Measurements from ENCODE around the gene MAST1.
"Not testable (repeated sequence)": the region's sequence is repeated elsewhere in the genome, so short reads cannot be mapped to it uniquely, and the experiment has no call there.

The MAST1 gene

GRCh38 chr19:12884627-12884925 is 46.3 kb downstream of the MAST1 start:
- no peaks in the 10 kb centered on the region for H3K36me3 ChIP-seq (ENCODE audit: insufficient read depth, low read length)
- no peak overlapping the region for H3K9ac ChIP-seq (ENCODE audit: low read length)
- no peaks in the 10 kb centered on the region for H3K9me3 ChIP-seq (ENCODE audit: low read length)
- no peak overlapping the region for H3K4me3 ChIP-seq (ENCODE audit: low read depth in 1 of 2, low read length in 2 of 2)
- no peak overlapping the region for H3K27ac ChIP-seq (ENCODE audit: low read depth, low read length)
- H3K27me3 ChIP-seq (ENCODE audit: control insufficient read depth in 1 of 2, insufficient read depth in 2 of 2, low read length in 2 of 2), result peaks cover 11 to 20% of the 10 kb centered on the region in 2 donors
- H3K4me1 ChIP-seq (ENCODE audit: insufficient read depth, low read length), result peaks cover 3% of the 10 kb centered on the region

GRCh38 chr19:12884926-12885748 is 46.8 kb downstream of the MAST1 start:
- no peaks in the 10 kb centered on the region for H3K9me3 ChIP-seq (ENCODE audit: low read length)
- H3K9ac ChIP-seq (ENCODE audit: low read length), result no peak overlapping the region
- peaks cover 11 to 20% of the 10 kb centered on the region in 2 donors for H3K27me3 ChIP-seq (ENCODE audit: control insufficient read depth in 1 of 2, insufficient read depth in 2 of 2, low read length in 2 of 2)
- H3K4me1 ChIP-seq (ENCODE audit: insufficient read depth, low read length), result peaks cover 2% of the 10 kb centered on the region
- no peaks in the 10 kb centered on the region for H3K36me3 ChIP-seq (ENCODE audit: insufficient read depth, low read length)
- H3K4me3 ChIP-seq (ENCODE audit: low read depth in 1 of 2, low read length in 2 of 2), result no peak overlapping the region
- H3K27ac ChIP-seq (ENCODE audit: low read depth, low read length), result no peak overlapping the region

- Histone ChIP-seq H3K9ac (ENCODE audit: low read length) (no peak overlapping the region), H3K9me3 (ENCODE audit: low read length) (no peaks in the 10 kb centered on the region), H3K27me3 (ENCODE audit: control insufficient read depth in 1 of 2, insufficient read depth in 2 of 2, low read length in 2 of 2) (peaks cover 11 to 20% of the 10 kb centered on the region in 2 donors), H3K27ac (ENCODE audit: low read depth, low read length) (no peak overlapping the region), H3K36me3 (ENCODE audit: insufficient read depth, low read length) (no peaks in the 10 kb centered on the region), H3K4me3 (ENCODE audit: low read depth in 1 of 2, low read length in 2 of 2) (no peak overlapping the region), H3K4me1 (ENCODE audit: insufficient read depth, low read length) (peaks cover 4% of the 10 kb centered on the region)
Measured at GRCh38 chr19:12885749-12886650, 47.7 kb downstream of the MAST1 start.

- H3K4me1 ChIP-seq (ENCODE audit: insufficient read depth, low read length), result peaks cover 6% of the 10 kb centered on the region
- H3K36me3 ChIP-seq (ENCODE audit: insufficient read depth, low read length), result no peaks in the 10 kb centered on the region
- no peak overlapping the region for H3K4me3 ChIP-seq (ENCODE audit: low read depth in 1 of 2, low read length in 2 of 2)
- H3K9ac ChIP-seq (ENCODE audit: low read length), result no peak overlapping the region
- peaks cover 11 to 20% of the 10 kb centered on the region in 2 donors for H3K27me3 ChIP-seq (ENCODE audit: control insufficient read depth in 1 of 2, insufficient read depth in 2 of 2, low read length in 2 of 2)
- no peaks in the 10 kb centered on the region for H3K9me3 ChIP-seq (ENCODE audit: low read length)
- H3K27ac ChIP-seq (ENCODE audit: low read depth, low read length), result no peak overlapping the region
Measured at GRCh38 chr19:12886651-12886968, 48.3 kb downstream of the MAST1 start.

GRCh38 chr19:12886969-12887747 is 48.8 kb downstream of the MAST1 start, which contains the start of gene KLF1:
KLF1 (minus strand) TSS chr19:12887201; CDS start chr19:12887140, 61 bp downstream.
- H3K4me3 ChIP-seq (ENCODE audit: low read depth in 1 of 2, low read length in 2 of 2), result no peak within 1 kb of the TSS
- no peaks in the 10 kb centered on the region for H3K9me3 ChIP-seq (ENCODE audit: low read length)
- H3K4me1 ChIP-seq (ENCODE audit: insufficient read depth, low read length), result peaks cover 12% of the 10 kb centered on the region
- H3K9ac ChIP-seq (ENCODE audit: low read length), result no peak within 1 kb of the TSS
- H3K27me3 ChIP-seq (ENCODE audit: control insufficient read depth in 1 of 2, insufficient read depth in 2 of 2, low read length in 2 of 2), result peaks cover 11 to 20% of the 10 kb centered on the region in 2 donors
- H3K27ac ChIP-seq (ENCODE audit: low read depth, low read length), result no peak within 1 kb of the TSS
- H3K36me3 ChIP-seq (ENCODE audit: insufficient read depth, low read length), result no peaks in the 10 kb centered on the region

- Histone ChIP-seq H3K9me3 (ENCODE audit: low read length) (no peaks in the 10 kb centered on the region), H3K36me3 (ENCODE audit: insufficient read depth, low read length) (peaks cover 2% of the 10 kb centered on the region), H3K9ac (ENCODE audit: low read length) (no peak overlapping the region), H3K4me3 (ENCODE audit: low read depth in 1 of 2, low read length in 2 of 2) (no peak overlapping the region), H3K27me3 (ENCODE audit: control insufficient read depth in 1 of 2, insufficient read depth in 2 of 2, low read length in 2 of 2) (peaks cover 11 to 20% of the 10 kb centered on the region in 2 donors), H3K4me1 (ENCODE audit: insufficient read depth, low read length) (peaks cover 14% of the 10 kb centered on the region), H3K27ac (ENCODE audit: low read depth, low read length) (no peak overlapping the region)
Measured at GRCh38 chr19:12888006-12888603, 49.8 kb downstream of the MAST1 start.

GRCh38 chr19:12890299-12890786 is 52.0 kb downstream of the MAST1 start:
- Histone ChIP-seq H3K36me3 (ENCODE audit: insufficient read depth, low read length) (peaks cover 16% of the 10 kb centered on the region), H3K4me1 (ENCODE audit: insufficient read depth, low read length) (peaks cover 14% of the 10 kb centered on the region), H3K4me3 (ENCODE audit: low read depth in 1 of 2, low read length in 2 of 2) (peak overlapping the region; percentile 21 to 38)
- not testable (repeated sequence) for H3K9me3 ChIP-seq (ENCODE audit: low read length); H3K27me3 ChIP-seq (ENCODE audit: control insufficient read depth in 1 of 2, insufficient read depth in 2 of 2, low read length in 2 of 2); H3K27ac ChIP-seq (ENCODE audit: low read depth, low read length); H3K9ac ChIP-seq (ENCODE audit: low read length)

- Histone ChIP-seq H3K9me3 (ENCODE audit: low read length) (no peaks in the 10 kb centered on the region), H3K27ac (ENCODE audit: low read depth, low read length) (peak within 1 kb of the TSS; percentile 88), H3K27me3 (ENCODE audit: control insufficient read depth in 1 of 2, insufficient read depth in 2 of 2, low read length in 2 of 2) (peaks cover 2 to 5% of the 10 kb centered on the region in 2 donors), H3K9ac (ENCODE audit: low read length) (peak within 1 kb of the TSS; percentile 24), H3K4me1 (ENCODE audit: insufficient read depth, low read length) (peaks cover 14% of the 10 kb centered on the region), H3K4me3 (ENCODE audit: low read depth in 1 of 2, low read length in 2 of 2) (peak within 1 kb of the TSS; percentile 93 to 97), H3K36me3 (ENCODE audit: insufficient read depth, low read length) (peaks cover 18% of the 10 kb centered on the region)
Measured at GRCh38 chr19:12890787-12891552, 52.7 kb downstream of the MAST1 start, which contains the start of gene GCDH. GCDH (plus strand) TSS chr19:12891160; CDS start chr19:12891305, 145 bp downstream.

GRCh38 chr19:12891553-12892021 is 53.3 kb downstream of the MAST1 start:
- Histone ChIP-seq H3K9me3 (ENCODE audit: low read length) (no peaks in the 10 kb centered on the region), H3K9ac (ENCODE audit: low read length) (peak overlapping the region; percentile 24), H3K27me3 (ENCODE audit: control insufficient read depth in 1 of 2, insufficient read depth in 2 of 2, low read length in 2 of 2) (peaks cover 0 to 2% of the 10 kb centered on the region in 2 donors), H3K4me3 (ENCODE audit: low read depth in 1 of 2, low read length in 2 of 2) (peak overlapping the region; percentile 93 to 97), H3K4me1 (ENCODE audit: insufficient read depth, low read length) (peaks cover 14% of the 10 kb centered on the region), H3K27ac (ENCODE audit: low read depth, low read length) (no peak overlapping the region), H3K36me3 (ENCODE audit: insufficient read depth, low read length) (peaks cover 24% of the 10 kb centered on the region)

GRCh38 chr19:12893582-12893981 is 55.3 kb downstream of the MAST1 start:
- Histone ChIP-seq H3K4me3 (ENCODE audit: low read depth in 1 of 2, low read length in 2 of 2) (no peak overlapping the region), H3K4me1 (ENCODE audit: insufficient read depth, low read length) (peaks cover 14% of the 10 kb centered on the region), H3K27ac (ENCODE audit: low read depth, low read length) (no peak overlapping the region), H3K9me3 (ENCODE audit: low read length) (no peaks in the 10 kb centered on the region), H3K36me3 (ENCODE audit: insufficient read depth, low read length) (peaks cover 38% of the 10 kb centered on the region), H3K27me3 (ENCODE audit: control insufficient read depth in 1 of 2, insufficient read depth in 2 of 2, low read length in 2 of 2) (no peaks in the 10 kb centered on the region), H3K9ac (ENCODE audit: low read length) (no peak overlapping the region)

Data from muscle layer of colon (tissue), 2 donors.